Measurements from ENCODE around the gene CDC27.
A peak's percentile ranks its signal among the peaks of the same experiment; 100 is the strongest.
"Not testable (repeated sequence)": the region's sequence is repeated elsewhere in the genome, so short reads cannot be mapped to it uniquely, and the experiment has no call there.

CDC27 gene

GRCh38 chr17:47134354-47134753 lies 54.7 kb downstream of the CDC27 start:
- not testable (repeated sequence) for DNase-seq (ENCODE audit: low read depth)

DNA sequence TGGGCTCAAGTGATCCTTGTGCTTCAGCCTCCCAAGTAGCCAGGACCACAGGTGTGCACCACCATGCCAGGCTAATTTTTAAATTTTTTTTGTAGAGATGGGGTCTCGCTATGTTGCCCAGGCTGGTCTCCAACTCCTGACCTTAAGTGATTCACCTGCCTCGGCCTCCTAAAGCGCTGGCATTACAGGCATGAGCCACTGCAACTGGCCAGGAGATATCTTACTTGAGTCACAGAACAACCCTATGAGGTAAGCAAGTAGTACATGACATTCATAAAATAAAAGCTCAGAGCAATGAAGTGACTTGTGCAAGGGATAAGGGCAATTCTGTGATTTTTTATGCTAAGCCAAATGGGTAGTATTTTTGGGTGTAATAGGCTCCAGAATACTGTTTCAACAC lies 57.3 kb downstream of the CDC27 start:
- no peak for DNase-seq (ENCODE audit: low read depth)

GRCh38 chr17:47126835-47127234 lies 62.3 kb downstream of the CDC27 start:
- DNase-seq (ENCODE audit: low read depth), result not testable (repeated sequence)

DNA sequence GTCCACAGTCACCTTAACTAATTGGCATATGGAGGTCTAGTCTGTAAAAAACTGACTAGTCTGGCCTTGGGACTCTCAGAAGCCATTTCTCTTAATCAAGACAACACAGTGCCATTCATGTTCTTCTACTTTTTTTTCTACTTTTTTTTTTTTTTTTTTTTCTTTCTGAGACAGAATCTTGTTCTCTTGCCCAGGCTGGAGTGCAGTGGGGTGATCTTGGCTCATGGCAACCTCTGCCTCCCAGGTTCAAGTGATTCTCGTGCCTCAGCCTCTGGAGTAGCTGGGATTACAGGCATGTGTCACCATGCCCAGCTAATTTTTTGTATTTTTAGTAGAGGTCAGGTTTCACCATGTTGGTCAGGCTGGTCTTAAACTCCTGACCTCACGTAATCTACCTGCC lies 65.8 kb downstream of the CDC27 start:
- DNase-seq (ENCODE audit: low read depth), result not testable (repeated sequence)

GRCh38 chr17:47120521-47121095 lies 68.5 kb downstream of the CDC27 start:
- DNase-seq (ENCODE audit: low read depth), result peak; percentile 71

- peak; percentile 60 for DNase-seq (ENCODE audit: low read depth)
These were observed 69.2 kb downstream of the CDC27 start for GRCh38 chr17:47119746-47120520.

DNA sequence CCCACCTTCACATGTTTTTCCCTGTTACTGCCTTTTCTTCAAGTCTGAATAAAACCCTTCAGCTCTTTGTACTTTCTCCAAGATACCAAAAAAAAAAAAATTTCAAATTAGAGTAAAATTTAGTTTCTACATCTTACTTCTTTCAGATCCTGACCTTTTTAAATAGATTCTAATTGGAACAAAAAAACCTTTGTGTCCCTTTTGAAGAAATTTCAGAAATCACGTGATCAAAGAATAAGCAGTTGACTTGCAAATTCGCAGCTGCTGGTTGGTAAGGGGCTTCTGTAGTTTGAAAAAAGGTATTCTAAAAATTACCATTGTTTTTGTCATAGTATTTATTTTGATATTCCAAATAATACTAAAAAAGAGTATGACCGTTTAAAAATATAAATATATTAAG lies 71.7 kb downstream of the CDC27 start:
- DNase-seq (ENCODE audit: low read depth), result no peak

DNA sequence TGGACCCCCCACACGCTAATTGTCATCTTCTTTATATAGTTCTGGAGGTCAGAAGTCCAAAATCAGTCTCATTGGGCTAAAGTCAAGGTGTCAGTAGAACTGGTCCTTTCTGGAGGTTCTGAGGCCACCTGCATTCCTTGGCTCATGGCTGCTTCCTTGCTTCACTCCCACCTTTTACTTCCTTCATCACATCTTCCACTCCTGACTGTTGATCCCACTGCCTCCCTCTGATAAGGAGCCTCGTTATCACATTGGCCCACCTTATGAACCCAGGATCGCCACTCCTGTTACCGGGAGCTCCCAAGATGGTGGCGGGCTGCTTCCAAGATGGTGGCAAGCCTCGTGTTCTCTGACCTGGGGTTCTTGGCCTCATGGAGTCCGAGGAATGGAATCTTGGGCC lies 83.0 kb downstream of the CDC27 start:
- DNase-seq (ENCODE audit: low read depth), result no peak

GRCh38 chr17:47105246-47105645 lies 83.8 kb downstream of the CDC27 start:
- DNase-seq (ENCODE audit: low read depth), result not testable (repeated sequence)

- no peak for DNase-seq (ENCODE audit: low read depth)
These were observed 86.2 kb downstream of the CDC27 start for GRCh38 chr17:47102914-47103313.

DNA sequence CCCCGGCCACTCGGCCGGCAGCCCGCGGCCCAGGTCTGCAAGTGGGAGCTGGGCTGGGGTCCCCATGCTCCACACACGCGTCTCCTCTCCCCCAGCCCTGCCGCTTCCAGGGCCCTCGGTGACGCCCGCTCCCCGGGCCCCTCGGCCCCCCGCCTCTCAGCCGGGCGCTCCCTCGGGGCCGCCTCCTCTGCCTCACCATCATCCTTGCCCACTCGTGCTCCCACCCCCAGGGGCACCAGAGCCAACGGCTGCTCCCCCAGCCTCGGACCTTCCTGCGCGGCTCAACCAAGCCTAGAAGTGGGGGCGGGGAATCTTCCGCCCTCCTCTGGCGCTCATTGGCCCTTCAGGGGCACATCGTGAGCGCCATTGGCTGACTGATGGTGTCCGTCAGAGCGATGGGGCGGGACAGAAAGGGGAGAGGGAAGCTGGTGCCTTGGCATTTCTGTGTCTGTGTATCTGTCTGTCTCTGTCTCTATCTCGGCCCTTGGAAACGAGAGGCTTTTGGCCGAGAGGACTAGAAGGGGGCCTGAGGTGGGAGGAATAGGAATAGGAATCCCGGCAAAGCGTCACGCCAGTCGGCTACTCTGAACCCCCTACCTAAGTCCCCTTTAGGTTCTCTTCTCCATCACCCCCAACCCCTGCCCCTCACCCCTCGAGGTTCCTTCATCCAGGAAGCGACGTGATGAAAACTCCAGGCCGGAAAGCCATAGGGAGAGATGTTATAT lies 88.9 kb downstream of the CDC27 start:
- peak; percentile 61 for DNase-seq (ENCODE audit: low read depth)

DNA sequence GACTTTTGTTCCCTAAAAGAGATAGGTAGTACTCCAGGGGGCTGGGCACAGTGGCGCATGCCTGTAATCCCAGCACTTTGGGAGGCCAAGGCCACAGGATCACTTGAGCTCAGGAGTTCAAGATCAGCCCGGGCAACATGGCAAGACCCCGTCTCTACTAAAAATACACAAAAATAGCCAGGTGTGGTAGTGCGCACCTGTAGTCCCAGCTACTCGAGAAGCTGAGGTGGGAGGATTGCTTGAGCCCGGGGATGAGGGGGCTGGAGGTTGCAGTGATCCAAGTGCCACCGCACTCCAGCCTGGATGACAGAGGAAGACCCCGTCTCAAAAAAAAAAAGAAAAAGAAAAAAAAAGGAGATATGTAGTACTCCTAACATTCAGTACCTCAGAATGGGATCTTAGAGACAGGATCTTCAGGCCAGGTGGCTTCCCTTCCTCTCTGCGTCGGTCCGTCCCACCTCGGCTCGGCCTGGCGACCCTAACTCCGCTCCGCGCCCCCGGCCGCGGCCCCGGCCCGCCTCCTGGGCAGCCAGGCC lies 89.6 kb downstream of the CDC27 start:
- no peak for DNase-seq (ENCODE audit: low read depth)

DNA sequence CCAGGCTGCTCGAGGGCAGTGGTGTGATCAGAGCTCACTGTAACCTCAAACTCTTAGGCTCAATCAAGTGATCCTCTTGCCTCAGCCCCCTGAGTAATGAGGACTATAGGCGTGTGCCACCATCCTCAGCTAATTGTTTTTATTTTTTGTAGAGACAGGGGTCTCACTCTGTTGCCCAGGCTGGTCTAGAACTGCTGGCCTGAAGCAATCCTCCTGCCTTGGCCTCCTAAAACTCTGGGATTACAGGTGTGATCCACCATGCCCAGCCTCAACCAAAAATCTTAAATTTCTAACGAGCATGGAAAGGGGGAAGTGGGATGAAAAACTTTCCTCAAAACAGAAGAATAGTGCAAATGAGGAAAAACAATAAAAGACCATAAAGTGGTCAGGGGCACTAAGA lies 92.8 kb downstream of the CDC27 start:
- DNase-seq (ENCODE audit: low read depth), result no peak

DNA sequence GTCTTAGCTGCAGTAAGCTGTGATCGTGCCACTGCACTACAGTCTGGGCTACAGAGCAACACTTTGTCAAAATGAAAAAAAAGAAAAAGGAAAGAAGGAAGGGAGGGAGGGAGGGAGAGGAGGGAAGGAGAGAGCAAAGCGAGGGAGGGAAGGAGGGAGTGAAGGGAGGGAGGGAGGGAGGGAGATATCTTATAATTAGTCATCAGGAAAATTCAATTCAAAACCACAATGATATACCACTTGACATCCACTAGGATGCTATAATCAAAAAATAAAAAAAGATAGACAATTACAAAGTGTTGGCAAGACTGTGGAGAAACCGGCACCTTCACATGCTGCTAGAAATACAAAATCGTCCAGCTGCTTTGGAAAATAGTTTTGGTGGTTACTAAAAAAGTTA lies 93.8 kb downstream of the CDC27 start:
- no peak for DNase-seq (ENCODE audit: low read depth)

DNA sequence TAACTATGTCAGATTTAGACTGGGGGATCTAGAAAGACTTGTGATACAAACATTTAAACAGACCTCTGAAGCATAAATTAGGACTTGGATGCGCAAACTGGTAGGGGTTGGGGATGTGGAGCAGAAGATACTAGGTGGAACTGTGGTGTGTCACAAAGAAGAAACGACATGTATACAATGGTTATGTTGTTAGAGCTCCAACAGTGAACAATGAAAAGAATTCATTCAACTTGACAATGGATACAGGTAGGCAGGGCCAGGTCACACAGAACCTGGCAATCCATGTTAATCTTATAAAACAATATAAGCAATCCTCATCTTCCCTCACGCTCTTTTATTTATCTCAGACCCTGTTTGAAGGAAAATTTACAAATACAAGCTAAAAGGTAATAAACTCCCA lies 102.0 kb downstream of the CDC27 start:
- no peak for DNase-seq (ENCODE audit: low read depth)

GRCh38 chr17:47085736-47086135 lies 103.4 kb downstream of the CDC27 start:
- DNase-seq (ENCODE audit: low read depth), result no peak

DNA sequence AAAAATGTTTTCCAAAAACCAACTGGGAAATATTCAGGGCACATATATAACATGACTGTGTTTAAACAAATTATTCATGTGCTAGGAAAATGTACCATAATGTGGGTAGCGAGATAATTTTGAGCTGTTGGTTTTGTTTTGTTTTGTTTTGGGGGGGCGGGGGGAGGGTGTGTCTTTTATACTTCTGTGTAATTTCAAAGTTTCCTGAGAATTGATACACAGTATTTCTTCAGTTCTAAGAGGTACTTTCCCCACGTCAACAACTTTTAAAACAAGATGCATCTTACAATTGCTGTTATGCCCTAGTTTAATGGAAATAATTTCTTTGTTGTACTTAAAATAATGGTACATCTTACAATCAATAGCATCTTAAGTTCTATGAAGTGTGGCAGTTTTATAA lies 110.3 kb downstream of the CDC27 start:
- DNase-seq (ENCODE audit: low read depth), result no peak

DNA sequence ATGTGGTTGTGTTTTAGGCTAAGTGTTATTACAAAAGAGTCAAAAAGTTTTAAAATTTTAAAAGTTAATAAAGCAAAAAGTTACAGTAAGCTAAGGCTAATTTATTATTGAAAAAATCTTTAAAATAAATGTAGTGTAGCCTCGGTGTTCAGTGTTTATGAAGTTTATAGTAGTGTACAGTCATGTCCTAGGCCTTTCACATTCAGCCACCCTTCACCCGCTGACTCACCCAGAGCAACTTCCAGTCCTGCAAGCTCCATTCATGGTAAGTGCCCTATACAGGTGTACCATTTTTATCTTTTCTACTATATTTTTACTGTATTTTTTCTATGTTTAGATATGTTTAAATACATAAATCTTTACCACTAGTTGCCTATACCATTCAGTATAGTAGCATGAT lies 111.5 kb downstream of the CDC27 start:
- DNase-seq (ENCODE audit: low read depth), result no peak

DNA sequence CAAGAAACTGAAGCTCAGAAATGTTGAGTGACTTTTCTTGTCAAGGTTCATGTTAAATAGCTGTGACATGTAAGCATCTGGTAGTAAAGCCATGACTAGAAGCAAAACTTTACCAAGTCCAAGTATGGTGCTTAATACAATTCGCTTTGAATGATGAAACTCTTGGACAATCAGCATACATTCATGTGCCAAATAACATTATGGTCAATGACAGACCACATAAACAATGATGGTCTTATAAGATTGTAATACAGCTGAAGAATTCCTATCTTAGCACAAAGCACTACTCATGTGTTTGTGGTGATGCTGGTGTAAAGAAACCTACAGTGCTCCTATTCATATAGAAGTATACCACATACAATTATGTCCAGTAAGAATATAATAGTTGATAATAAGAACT lies 112.9 kb downstream of the CDC27 start:
- DNase-seq (ENCODE audit: low read depth), result no peak

DNA sequence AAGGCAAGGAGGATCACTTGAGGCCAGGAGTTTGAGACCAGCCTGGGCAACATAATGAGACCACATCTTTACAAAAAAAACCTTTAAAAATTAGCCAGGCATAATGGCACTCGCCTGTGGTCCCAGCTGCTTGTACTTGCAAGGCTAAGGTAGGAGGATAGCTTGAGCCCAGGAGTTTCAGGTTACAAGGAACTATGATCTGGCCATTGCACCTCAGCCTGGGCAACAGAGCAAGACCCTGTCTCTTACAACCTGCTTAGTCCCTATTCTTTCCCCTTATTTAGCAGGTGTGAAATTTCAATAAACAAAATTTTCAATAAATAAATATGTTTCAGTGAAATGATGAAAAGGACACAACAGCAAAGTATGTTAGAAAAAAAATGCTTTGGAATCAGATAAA lies 114.7 kb downstream of the CDC27 start:
- not testable (repeated sequence) for DNase-seq (ENCODE audit: low read depth)

DNA sequence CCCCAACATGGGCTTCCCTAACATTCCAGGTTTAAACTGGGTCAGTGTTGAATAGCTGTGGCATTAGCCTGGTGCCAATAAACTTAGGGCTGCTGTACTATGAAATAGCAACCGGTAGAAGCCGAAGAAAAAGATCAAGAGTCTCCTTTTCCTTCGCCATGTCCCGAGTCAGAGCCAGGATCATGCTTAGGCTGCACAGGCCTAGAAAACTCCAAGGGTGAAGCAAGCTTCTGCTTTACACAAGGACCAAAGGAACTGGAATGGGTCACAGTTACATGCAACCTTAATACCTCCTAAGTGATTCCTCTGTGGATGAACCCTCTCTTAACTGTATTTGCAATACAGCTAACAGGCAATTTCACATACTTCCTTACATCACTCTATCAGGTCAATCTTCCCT lies 115.5 kb downstream of the CDC27 start:
- not testable (repeated sequence) for DNase-seq (ENCODE audit: low read depth)

GRCh38 chr17:47072886-47073285 lies 116.2 kb downstream of the CDC27 start:
- no peak for DNase-seq (ENCODE audit: low read depth)

- not testable (repeated sequence) for DNase-seq (ENCODE audit: low read depth)
These were observed 117.9 kb downstream of the CDC27 start for GRCh38 chr17:47071171-47071570.
